Progenitor cell of endocrine pancreas (in vitro differentiated cells): ENCODE data around the gene MPRIP. TPM values are rescaled to one million over a fixed set of nuclear protein-coding genes. Genes with fewer than 3 reads are reported as not detected.
"Not testable (repeated sequence)": the region's sequence is repeated elsewhere in the genome, so short reads cannot be mapped to it uniquely, and the experiment has no call there.

Experiments
- DNase-seq: peaks from one replicate; pipeline ENCODE4 v3.0.0; 2021; ENCODE audit warnings: low spot score; ENCODE audit not compliant: unreplicated experiment
- H3K27ac Mint-ChIP-seq: 2 replicates; pipeline ENCODE4 v1.8.0; 2021; ENCODE audit warnings: mild to moderate bottlenecking, moderate library complexity, mixed read lengths
- H3K27me3 Mint-ChIP-seq: 2 replicates; pipeline ENCODE4 v1.8.0; 2021; ENCODE audit warnings: mixed read lengths
- H3K36me3 Mint-ChIP-seq: 2 replicates; pipeline ENCODE4 v1.8.0; 2022; ENCODE audit warnings: mixed read lengths; ENCODE audit not compliant: insufficient read depth
- H3K4me1 Mint-ChIP-seq: 2 replicates; pipeline ENCODE4 v1.8.0; 2021; ENCODE audit warnings: low read depth, mixed read lengths
- H3K4me3 Mint-ChIP-seq: 2 replicates; pipeline ENCODE4 v1.8.0; 2021; ENCODE audit warnings: low read depth, mild to moderate bottlenecking, moderate library complexity, mixed read lengths
- H3K9me3 Mint-ChIP-seq: 2 replicates; pipeline ENCODE4 v1.8.0; 2021; ENCODE audit warnings: low read depth, mixed read lengths
- total RNA-seq: library from RNA; stranded (reverse); gene quantifications from 2 replicates; pipeline ENCODE4 v1.2.1, GENCODE V29; 2021
- TF ChIP-seq, protein P1 (sequence below): fragments of 200-600 bp; sonication (generic); IDR thresholded peaks from one replicate; pipeline ENCODE4 v1.5.0; 2021; ENCODE audit warnings: antibody characterized with exemption, mild to moderate bottlenecking; ENCODE audit not compliant: unreplicated experiment

MPRIP gene
- total RNA-seq, 1 donor from 2014 or later: 195 TPM

- DNase-seq, H3K4me1 Mint-ChIP-seq, H3K4me3 Mint-ChIP-seq, H3K9me3 Mint-ChIP-seq, H3K36me3 Mint-ChIP-seq, H3K27ac Mint-ChIP-seq: not testable (repeated sequence)
- peaks cover 13% of the 10 kb centered on the region for H3K27me3 Mint-ChIP-seq
Observed at GRCh38 chr17:17008621-17009397, 33.4 kb upstream of the MPRIP start.

- not testable (repeated sequence) for DNase-seq, H3K4me1 Mint-ChIP-seq, H3K27ac Mint-ChIP-seq, H3K9me3 Mint-ChIP-seq, H3K36me3 Mint-ChIP-seq, H3K4me3 Mint-ChIP-seq
- H3K27me3 Mint-ChIP-seq: peaks cover 12% of the 10 kb centered on the region
Observed at GRCh38 chr17:17009972-17010371, 32.3 kb upstream of the MPRIP start.

GRCh38 chr17:17010545-17011034, 31.7 kb upstream of the MPRIP start:
- not testable (repeated sequence) for H3K9me3 Mint-ChIP-seq, H3K27ac Mint-ChIP-seq, H3K36me3 Mint-ChIP-seq

DNA sequence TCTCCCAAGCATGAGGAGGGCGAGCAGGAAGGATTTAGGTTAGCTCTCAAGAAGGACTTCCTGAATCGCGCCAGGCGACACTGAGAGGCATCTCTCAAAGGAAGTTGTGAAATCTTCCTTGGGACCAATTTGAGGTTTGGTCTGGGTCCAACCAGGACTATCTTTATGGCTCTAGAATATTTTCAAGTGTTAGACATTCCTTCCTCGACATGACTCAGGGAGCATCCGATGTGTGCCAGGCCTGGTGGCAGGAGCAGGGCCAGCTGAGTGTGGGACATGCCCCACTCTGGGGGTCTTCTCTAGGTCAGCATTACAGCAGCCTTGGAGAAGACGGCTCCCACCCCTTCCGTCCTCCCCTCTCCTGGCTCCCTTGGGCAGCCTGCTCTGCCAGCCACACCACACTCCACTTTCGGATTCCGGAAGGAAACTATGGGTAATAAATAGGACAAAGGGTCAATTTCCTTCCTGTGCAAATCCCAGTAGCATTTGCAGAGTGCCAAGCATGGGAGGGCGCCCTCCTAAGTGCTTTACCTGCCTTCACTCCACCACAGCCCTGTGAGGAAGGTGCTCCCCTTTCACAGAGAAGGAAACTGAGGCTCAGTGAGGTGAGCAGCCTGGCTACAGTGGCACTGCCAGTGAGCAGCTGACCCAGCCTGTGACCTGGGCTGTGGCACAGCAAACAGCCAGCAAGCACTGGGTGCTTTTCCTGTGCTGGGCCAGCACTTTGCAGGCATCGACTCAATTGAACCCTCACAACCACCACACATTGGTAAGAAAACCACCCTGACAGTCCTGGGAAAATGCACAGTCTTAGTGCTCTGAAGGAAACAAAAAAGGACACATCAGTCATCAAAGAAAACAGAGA, 31.0 kb upstream of the MPRIP start:
- H3K9me3 Mint-ChIP-seq, H3K36me3 Mint-ChIP-seq, H3K27ac Mint-ChIP-seq, DNase-seq, H3K4me3 Mint-ChIP-seq, H3K4me1 Mint-ChIP-seq: not testable (repeated sequence)
- H3K27me3 Mint-ChIP-seq: peaks cover 11% of the 10 kb centered on the region

More at GRCh38 chr17:17010545-17011034, 31.7 kb upstream of the MPRIP start:
- H3K27me3 Mint-ChIP-seq: peaks cover 11% of the 10 kb centered on the region
- DNase-seq, H3K4me1 Mint-ChIP-seq, H3K4me3 Mint-ChIP-seq: not testable (repeated sequence)

DNA sequence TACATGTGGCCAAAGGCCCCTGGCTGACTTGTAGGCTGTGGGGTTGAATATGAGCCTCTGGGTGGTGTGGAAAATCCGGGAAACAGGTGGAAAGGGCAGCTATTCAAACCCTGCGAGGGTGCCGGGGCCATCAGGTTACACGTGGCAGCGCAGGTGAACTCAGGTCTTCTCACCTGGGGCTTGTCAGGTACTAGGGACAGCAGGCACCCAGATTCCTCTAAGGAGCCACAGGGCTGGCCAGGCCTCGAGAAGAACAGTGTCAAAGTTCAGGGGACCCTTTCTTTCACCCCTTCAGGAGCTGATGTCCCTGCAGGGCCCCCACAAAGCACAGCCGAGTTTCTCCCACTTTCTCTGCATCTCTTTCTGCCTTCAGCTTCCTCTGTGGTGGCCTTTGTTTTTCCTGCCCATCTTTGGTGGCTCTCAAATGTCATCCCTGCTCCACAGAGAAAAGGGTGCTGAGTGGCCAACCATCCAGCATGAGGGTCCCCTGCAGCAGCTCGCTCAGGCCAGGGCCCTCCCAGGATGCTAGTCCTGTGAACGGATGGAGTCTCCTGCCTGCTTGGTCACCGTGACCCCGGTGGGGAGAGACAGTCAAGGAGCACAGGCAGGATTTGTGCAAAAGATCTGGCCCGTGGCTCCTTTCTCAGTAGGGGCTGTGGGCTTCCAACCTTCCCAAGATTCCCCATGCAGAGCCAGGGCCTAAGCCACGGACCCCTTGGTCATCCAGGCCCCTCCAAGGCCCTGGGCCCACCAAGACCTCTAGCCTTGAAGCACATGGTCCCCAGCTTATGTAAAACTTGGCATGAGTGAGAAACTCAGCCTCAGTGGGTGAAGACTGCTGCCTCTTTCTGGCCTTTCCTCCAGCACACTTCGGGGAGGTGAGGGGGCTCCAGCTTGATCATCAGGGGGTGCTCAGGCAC, 28.2 kb upstream of the MPRIP start:
- not testable (repeated sequence) for H3K9me3 Mint-ChIP-seq, H3K27ac Mint-ChIP-seq

GRCh38 chr17:17014748-17015124, 27.5 kb upstream of the MPRIP start:
- not testable (repeated sequence) for H3K36me3 Mint-ChIP-seq, H3K27ac Mint-ChIP-seq, H3K9me3 Mint-ChIP-seq, DNase-seq, H3K4me3 Mint-ChIP-seq
- Mint-ChIP-seq H3K4me1 (peaks cover 11% of the 10 kb centered on the region), H3K27me3 (peaks cover 11% of the 10 kb centered on the region)

More for the DNA sequence above, 28.2 kb upstream of the MPRIP start:
- peaks cover 11% of the 10 kb centered on the region for H3K27me3 Mint-ChIP-seq
- H3K36me3 Mint-ChIP-seq, DNase-seq, H3K4me1 Mint-ChIP-seq, H3K4me3 Mint-ChIP-seq: not testable (repeated sequence)

DNA sequence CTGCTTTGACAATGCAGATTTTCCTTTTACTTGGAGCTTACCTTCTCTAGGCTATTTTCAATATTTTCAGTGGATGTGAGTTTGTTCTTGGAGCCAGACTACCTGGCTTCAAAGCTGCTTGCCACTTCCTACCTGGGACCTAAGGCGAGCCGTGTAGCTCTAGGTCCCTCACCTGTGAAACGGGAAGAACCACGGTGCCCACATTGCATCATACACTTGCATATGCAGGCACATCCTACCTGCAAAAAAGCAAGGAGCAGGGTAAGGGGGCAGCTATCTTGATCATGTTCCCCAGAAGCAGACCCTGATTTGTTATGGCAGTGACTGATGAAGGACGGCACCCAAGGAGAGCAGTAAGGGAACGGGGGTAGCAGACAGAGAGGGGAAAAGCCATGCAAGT, 27.0 kb upstream of the MPRIP start:
- DNase-seq: no peak
- peaks cover 14% of the 10 kb centered on the region for H3K4me1 Mint-ChIP-seq
- peaks cover 11% of the 10 kb centered on the region for H3K27me3 Mint-ChIP-seq
- no peaks in the 10 kb centered on the region for H3K36me3 Mint-ChIP-seq
- H3K27ac Mint-ChIP-seq: no peak overlapping the region
- no peaks in the 10 kb centered on the region for H3K9me3 Mint-ChIP-seq
- TF ChIP-seq, protein P1, sequence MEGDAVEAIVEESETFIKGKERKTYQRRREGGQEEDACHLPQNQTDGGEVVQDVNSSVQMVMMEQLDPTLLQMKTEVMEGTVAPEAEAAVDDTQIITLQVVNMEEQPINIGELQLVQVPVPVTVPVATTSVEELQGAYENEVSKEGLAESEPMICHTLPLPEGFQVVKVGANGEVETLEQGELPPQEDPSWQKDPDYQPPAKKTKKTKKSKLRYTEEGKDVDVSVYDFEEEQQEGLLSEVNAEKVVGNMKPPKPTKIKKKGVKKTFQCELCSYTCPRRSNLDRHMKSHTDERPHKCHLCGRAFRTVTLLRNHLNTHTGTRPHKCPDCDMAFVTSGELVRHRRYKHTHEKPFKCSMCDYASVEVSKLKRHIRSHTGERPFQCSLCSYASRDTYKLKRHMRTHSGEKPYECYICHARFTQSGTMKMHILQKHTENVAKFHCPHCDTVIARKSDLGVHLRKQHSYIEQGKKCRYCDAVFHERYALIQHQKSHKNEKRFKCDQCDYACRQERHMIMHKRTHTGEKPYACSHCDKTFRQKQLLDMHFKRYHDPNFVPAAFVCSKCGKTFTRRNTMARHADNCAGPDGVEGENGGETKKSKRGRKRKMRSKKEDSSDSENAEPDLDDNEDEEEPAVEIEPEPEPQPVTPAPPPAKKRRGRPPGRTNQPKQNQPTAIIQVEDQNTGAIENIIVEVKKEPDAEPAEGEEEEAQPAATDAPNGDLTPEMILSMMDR: no peak
- H3K4me3 Mint-ChIP-seq: no peak overlapping the region

GRCh38 chr17:17016199-17017197, 25.8 kb upstream of the MPRIP start:
- not testable (repeated sequence) for H3K27ac Mint-ChIP-seq, DNase-seq, H3K36me3 Mint-ChIP-seq, H3K4me3 Mint-ChIP-seq, H3K9me3 Mint-ChIP-seq
- Mint-ChIP-seq H3K27me3 (peaks cover 11% of the 10 kb centered on the region), H3K4me1 (peaks cover 14% of the 10 kb centered on the region)
